Placental epithelial cell (primary cell): Measurements from ENCODE around the gene SPRED3. TPM values are rescaled to one million over a fixed set of nuclear protein-coding genes. Genes with fewer than 3 reads are reported as not detected.

Experiments used
- total RNA-seq: library from RNA; depleted of rRNA; stranded (reverse); fragments of >200 nt; gene quantifications from 2 replicates; pipeline ENCODE4 v1.2.3, GENCODE V29; 2012

Gene SPRED3
- 0.22 and 0.79 TPM in 2 replicates for total RNA-seq

GRCh38 chr19:38388349-38389100 is at the start of gene SPRED3:
SPRED3 (plus strand) TSS chr19:38388697; CDS start chr19:38390303, 1,606 bp downstream.

GRCh38 chr19:38374332-38375097 is 14.0 kb upstream of the SPRED3 start, which contains the start of gene PSMD8:
PSMD8 (plus strand) TSS chr19:38374571; CDS start chr19:38374602, 31 bp downstream.

GRCh38 chr19:38387550-38388348 is 748 bp upstream of the SPRED3 start, which contains the start of gene GGN:
GGN (minus strand) TSS chr19:38388034; CDS start chr19:38387261, 773 bp downstream.

GRCh38 chr19:38402967-38403674 is 14.6 kb downstream of the SPRED3 start, which contains the start of gene FAM98C:
FAM98C (plus strand) TSS chr19:38403093; CDS start chr19:38403154, 61 bp downstream.

GRCh38 chr19:38425810-38426466 is 37.4 kb downstream of the SPRED3 start, which contains the start of gene RASGRP4:
RASGRP4 (minus strand) TSS chr19:38426219; CDS start chr19:38426091, 128 bp downstream.

GRCh38 chr19:38433268-38433733 is 44.8 kb downstream of the SPRED3 start, which contains the start of gene RYR1:
RYR1 (plus strand) TSS chr19:38433691; CDS start chr19:38433830, 139 bp downstream.

Other genes starting within 250 kb of the SPRED3 start
- under 0.01 and 1.3 TPM in 2 replicates for gene DPF1, start 164.5 kb upstream of the SPRED3 start, total RNA-seq
- gene PPP1R14A, start 132.3 kb upstream of the SPRED3 start, total RNA-seq: not detected in 2 replicates
- gene SPINT2, start 124.1 kb upstream of the SPRED3 start, total RNA-seq: 283 and 364 TPM in 2 replicates
- gene C19orf33, start 84.4 kb upstream of the SPRED3 start, total RNA-seq: 137 and 144 TPM in 2 replicates
- gene YIF1B, start 72.8 kb upstream of the SPRED3 start, total RNA-seq: 34.5 and 100 TPM in 2 replicates
- gene KCNK6, start 68.9 kb upstream of the SPRED3 start, total RNA-seq: 20.0 and 23.0 TPM in 2 replicates
- gene CATSPERG, start 52.9 kb upstream of the SPRED3 start, total RNA-seq: 1.6 and 1.7 TPM in 2 replicates
- 162 and 390 TPM in 2 replicates for gene PSMD8, start 14.1 kb upstream of the SPRED3 start, total RNA-seq
- 0.43 and 0.79 TPM in 2 replicates for gene GGN, start 663 bp upstream of the SPRED3 start, total RNA-seq
- 13.7 and 16.8 TPM in 2 replicates for gene FAM98C, start 14.4 kb downstream of the SPRED3 start, total RNA-seq
- gene RASGRP4, start 37.5 kb downstream of the SPRED3 start, total RNA-seq: not detected in 2 replicates
- under 0.01 and 0.11 TPM in 2 replicates for gene RYR1, start 45.0 kb downstream of the SPRED3 start, total RNA-seq
- 0.22 TPM in 1 of 2 replicates, not detected in the other for gene MAP4K1, start 229.3 kb downstream of the SPRED3 start, total RNA-seq
- gene EIF3K, start 230.5 kb downstream of the SPRED3 start, total RNA-seq: 271 and 636 TPM in 2 replicates